ENCODE results near the gene PCED1B.

DNA sequence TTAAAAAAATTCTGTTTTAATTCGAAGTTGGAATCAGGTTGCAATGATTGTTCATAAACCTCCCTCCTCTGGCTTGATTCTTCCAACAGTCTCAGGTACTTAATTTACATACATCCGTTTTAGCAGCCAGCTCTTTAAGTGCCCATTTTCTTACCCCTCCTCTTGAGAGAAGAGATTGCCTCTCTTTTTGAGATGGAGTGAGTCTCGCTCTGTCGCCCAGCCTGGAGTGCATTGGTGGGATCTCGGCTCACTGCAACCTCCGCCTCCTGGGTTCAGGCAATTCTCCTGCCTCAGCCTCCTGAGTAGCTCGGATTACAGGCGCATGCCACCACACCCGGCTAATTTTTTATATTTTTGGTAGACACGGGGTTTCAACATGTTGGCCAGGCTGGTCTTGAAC, 146.8 kb downstream of the PCED1B start:
- no peak for TF ChIP-seq POLR2AphosphoS5 (IDR thresholded peaks at IDR 0.05)
- TF ChIP-seq, protein P1, sequence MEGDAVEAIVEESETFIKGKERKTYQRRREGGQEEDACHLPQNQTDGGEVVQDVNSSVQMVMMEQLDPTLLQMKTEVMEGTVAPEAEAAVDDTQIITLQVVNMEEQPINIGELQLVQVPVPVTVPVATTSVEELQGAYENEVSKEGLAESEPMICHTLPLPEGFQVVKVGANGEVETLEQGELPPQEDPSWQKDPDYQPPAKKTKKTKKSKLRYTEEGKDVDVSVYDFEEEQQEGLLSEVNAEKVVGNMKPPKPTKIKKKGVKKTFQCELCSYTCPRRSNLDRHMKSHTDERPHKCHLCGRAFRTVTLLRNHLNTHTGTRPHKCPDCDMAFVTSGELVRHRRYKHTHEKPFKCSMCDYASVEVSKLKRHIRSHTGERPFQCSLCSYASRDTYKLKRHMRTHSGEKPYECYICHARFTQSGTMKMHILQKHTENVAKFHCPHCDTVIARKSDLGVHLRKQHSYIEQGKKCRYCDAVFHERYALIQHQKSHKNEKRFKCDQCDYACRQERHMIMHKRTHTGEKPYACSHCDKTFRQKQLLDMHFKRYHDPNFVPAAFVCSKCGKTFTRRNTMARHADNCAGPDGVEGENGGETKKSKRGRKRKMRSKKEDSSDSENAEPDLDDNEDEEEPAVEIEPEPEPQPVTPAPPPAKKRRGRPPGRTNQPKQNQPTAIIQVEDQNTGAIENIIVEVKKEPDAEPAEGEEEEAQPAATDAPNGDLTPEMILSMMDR (IDR thresholded peaks at IDR 0.05), result no peak
- TF ChIP-seq POLR2A (IDR thresholded peaks at IDR 0.05), result no peak
